GM19035 (cell line): ENCODE measurements around the gene TTC36.
"Not testable (repeated sequence)": the region's sequence is repeated elsewhere in the genome, so short reads cannot be mapped to it uniquely, and the experiment has no call there.

ENCODE experiments used
- ATAC-seq: cut with Tn5 transposase; IDR thresholded peaks from one replicate; pipeline ENCODE4 v1.9.1; 2021; ENCODE audit not compliant: unreplicated experiment

TTC36 gene

GRCh38 chr11:118527109-118527508, at the start of gene TTC36:
TSS of gene TTC36 (plus strand) at chr11:118527474. CDS start at chr11:118527495, 21 bp downstream.
- no peak for ATAC-seq

- not testable (repeated sequence) for ATAC-seq
Measured at GRCh38 chr11:118481238-118481637, 46.0 kb upstream of the TTC36 start.

- ATAC-seq, result no peak
Measured at GRCh38 chr11:118484405-118484804, 42.9 kb upstream of the TTC36 start.

- no peak for ATAC-seq
Measured at GRCh38 chr11:118485273-118485672, 42.0 kb upstream of the TTC36 start.

GRCh38 chr11:118488480-118489109, 38.7 kb upstream of the TTC36 start:
- no peak for ATAC-seq

- no peak for ATAC-seq
Measured at GRCh38 chr11:118491041-118491440, 36.2 kb upstream of the TTC36 start.

- no peak for ATAC-seq
Measured at GRCh38 chr11:118497831-118498230, 29.4 kb upstream of the TTC36 start.

- no peak for ATAC-seq
Measured at GRCh38 chr11:118503216-118503615, 24.1 kb upstream of the TTC36 start.

- no peak for ATAC-seq
Measured at GRCh38 chr11:118511601-118512000, 15.7 kb upstream of the TTC36 start.

GRCh38 chr11:118514103-118514502, 13.2 kb upstream of the TTC36 start:
- no peak for ATAC-seq

GRCh38 chr11:118519549-118519948, 7.7 kb upstream of the TTC36 start:
- no peak for ATAC-seq

GRCh38 chr11:118521892-118522311, 5.4 kb upstream of the TTC36 start:
- peak; percentile 56 for ATAC-seq

GRCh38 chr11:118522571-118523072, 4.7 kb upstream of the TTC36 start:
- ATAC-seq, result no peak

- ATAC-seq, result no peak
Measured at GRCh38 chr11:118524356-118524755, 2.9 kb upstream of the TTC36 start.

- ATAC-seq, result no peak
Measured at GRCh38 chr11:118524757-118525470, 2.4 kb upstream of the TTC36 start.

- ATAC-seq, result no peak
Measured at GRCh38 chr11:118526688-118527087, 586 bp upstream of the TTC36 start.

- ATAC-seq, result no peak
Measured at GRCh38 chr11:118528511-118528910, 1.2 kb downstream of the TTC36 start.

GRCh38 chr11:118529584-118530175, 2.4 kb downstream of the TTC36 start:
- no peak for ATAC-seq

GRCh38 chr11:118530180-118530682, 3.0 kb downstream of the TTC36 start:
- ATAC-seq, result peak; percentile 5

- peak; percentile 75 for ATAC-seq
Measured at GRCh38 chr11:118530683-118531596, 3.7 kb downstream of the TTC36 start, which contains the start of gene TMEM25. TSS of gene TMEM25 (plus strand) at chr11:118531192. CDS start at chr11:118531802, 610 bp downstream.
